GM18511 (cell line): ENCODE measurements around the gene DGKD.

Experiments used
- ATAC-seq: cut with Tn5 transposase; IDR thresholded peaks from one replicate; pipeline ENCODE4 v1.9.1; 2021; ENCODE audit warnings: mild to moderate bottlenecking, moderate library complexity; ENCODE audit not compliant: unreplicated experiment

DGKD gene

DNA sequence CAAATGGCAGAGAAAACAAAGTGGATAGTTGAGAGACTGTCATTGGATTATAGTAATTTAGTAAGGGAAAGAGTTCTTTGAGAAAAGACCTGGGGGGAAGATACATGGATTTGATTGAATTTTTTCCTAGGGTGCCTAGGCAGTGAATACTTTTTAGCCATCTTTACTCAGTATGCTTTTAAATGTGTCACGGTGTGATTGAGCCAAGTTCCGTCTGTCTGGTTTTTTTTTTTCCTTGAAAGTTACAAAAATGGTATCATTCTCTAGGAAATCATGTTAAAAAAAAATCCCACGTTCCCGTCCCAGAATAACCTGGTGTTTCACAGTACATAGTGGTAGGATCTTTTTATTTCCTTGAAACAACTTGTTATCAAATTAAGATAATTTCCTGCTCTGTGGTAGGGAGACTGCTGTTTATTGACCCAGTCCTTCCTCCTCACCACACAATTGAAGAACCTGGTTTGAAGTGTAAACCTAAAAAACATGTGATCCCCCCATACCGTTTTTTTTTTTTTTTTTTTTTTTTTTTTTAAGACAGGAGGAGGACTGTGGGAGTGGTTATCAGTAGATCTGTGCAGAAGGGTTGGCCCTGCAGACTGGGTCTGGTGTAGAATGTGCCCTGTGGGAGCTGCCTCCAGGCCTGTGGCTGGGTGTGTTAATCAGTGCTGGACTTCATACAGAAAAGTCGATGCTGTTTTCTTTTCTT, 55.1 kb downstream of the DGKD start:
- ATAC-seq: no peak

DNA sequence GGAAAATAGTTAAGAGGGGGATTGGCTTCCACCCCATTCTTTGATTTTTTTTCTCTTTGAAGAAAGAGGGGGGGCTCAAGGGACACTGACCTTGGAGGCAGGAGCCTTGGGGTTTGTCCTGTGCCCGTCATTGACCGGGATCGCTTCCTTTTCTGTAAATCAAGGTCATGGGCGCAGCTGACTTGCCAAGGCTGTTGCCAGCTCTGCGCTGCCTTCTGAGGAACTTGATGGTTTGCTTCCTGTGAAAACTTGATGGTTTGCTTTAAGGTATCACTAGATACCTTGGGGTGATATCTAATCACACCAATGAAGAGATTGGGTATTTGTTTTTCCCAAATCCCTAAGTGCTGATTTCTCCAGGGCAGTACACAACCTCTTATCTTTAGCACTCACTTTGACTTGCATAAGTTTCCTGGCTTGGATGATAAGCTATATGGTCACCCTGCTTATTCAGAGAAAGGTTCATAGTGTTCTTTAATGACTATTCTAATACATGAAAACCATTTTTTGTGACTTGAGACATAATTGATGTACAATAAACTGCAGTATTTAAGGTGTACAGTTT, 56.0 kb downstream of the DGKD start:
- ATAC-seq: no peak

DNA sequence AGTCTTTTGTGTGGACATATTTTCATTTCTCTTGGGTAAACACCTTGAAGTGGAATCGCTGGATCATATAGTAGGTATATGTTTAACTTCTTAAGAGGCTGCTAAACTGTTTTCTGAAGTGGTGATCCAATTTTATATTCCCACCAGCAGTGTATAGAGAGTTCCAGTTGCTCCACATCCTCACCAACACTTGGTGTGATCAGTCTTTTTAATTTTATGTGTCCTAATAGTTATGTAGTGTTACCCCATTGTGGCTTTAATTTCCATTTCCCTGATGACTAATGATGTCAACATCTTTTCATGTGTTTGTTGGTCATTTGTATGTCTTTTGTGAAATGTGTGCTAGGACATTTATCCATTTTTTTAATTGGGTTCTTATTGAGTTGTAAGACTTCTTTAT, 56.9 kb downstream of the DGKD start:
- no peak for ATAC-seq

DNA sequence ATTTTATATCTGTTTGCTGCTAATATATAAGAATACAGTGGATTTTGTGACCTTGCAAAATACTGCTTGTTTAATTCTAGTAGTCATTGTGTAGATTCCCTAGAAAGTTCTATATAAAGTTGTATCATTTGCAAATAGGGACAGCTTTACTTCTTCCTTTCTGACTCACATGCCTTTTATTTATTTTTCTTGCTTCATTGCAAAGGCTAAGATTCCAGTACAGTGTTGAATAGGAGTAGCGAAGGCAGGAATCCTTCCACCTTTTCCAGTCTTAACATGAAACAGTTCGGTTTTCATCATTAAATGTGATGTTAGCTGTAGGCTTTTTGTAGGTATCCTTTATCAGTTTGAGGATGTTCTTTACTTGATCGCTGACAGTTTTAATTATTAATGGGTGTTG, 58.1 kb downstream of the DGKD start:
- ATAC-seq: no peak

DNA sequence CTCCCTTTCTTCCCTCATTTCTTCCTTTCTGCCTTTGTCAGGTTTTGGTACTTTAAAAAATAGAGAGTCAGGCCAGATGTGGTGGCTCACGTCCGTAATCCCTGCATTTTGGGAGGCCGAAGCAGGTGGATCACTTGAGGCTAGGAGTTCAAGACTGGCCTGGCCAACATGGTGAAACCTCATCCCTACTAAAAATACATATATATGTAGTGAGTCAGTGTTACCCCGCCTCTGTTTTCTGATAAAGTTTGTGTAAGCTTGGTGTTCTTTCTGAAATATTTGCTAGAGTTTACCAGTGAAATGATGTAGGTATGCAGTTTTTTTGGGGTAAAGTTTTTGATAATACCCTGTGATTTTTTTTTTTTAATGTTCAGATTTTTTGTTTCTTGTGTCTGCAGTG, 58.8 kb downstream of the DGKD start:
- ATAC-seq: no peak

DNA sequence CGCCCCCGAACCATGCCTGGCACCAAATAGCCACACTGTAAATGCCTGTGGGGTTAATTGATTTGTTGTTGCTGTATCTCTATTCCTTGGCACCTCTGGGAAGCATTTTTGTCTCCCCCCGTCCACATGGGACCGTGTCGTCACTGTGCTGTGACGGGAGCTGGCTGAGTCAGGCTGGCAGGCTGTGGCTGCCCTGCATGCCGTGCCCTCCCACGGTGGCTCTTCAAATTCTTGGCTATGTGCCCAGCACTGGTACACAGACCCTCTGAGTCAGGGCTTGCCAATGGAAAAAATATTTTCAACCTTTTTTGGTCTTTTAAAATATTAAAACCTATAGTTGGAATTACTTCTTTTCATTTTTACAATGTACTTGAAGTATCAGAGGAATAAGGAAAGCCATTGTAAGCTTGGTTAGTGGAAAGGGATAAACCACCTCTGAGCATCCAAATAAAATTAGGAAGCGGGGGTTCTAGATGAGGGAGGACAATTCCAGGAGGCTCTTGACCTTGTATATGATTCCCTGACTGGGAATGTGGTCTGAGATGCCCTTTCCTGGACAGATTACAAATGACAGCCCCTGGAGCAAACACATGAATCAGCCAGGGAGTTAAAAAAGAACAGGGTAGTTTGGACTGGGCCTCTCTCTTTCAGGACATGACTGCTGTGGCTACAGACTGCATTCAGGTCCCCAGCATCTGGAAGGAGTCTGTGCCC, 59.4 kb downstream of the DGKD start:
- no peak for ATAC-seq

DNA sequence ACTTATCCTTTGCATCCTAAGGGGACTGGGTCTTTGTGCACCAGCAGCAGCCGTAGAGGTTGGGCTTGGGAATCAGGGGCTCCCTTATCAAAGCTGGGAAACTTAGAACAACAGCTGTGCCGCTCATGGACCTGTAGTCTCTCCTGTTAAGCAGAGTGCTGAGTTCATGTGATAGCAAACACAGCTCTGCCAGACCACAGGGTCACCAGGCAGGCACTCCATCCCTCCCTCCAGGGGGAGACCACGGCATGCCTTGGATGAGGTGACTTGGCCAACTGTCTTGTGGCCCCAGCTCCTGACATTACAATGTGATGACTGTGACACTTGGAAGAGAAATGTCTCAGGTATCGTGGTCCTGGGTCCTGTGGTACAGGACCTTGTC, 60.0 kb downstream of the DGKD start:
- no peak for ATAC-seq

DNA sequence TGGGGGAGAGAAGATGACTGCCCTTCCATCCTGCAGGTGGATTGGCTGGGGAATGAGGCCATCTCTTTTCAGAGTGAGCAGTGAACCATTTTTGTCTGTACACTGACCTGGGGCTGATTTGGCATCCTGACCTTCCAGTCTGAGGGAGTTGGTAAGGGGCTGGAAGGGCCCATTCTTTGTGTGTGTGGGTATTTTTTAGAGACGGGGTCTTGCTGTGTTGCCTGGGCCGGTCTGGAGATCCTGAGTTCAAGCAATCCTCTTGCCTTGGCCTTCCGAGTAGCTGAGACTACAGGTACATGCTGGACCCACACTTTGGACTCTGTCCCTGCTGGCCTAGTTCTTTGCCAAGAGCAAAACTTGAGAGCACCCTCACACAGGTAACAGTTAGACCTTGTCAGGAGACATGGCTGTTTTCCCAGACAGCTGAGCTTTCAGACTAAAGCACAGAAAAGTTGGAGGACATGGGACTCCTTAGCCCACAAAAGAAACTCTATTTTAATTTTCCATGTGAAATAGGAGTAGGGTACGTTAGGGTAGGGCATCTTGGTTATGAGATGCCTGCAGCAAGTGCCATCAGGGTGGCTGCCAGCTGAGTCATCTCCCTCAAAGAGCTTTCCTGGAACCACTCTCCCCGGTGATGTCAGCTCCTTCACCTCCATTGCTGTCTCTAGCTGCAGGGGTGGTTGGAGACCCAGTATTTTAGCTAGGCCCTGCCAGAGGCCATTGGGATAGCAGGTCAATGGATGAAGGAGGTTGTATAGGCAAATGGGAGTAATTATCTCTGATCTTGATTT, 60.7 kb downstream of the DGKD start:
- no peak for ATAC-seq

DNA sequence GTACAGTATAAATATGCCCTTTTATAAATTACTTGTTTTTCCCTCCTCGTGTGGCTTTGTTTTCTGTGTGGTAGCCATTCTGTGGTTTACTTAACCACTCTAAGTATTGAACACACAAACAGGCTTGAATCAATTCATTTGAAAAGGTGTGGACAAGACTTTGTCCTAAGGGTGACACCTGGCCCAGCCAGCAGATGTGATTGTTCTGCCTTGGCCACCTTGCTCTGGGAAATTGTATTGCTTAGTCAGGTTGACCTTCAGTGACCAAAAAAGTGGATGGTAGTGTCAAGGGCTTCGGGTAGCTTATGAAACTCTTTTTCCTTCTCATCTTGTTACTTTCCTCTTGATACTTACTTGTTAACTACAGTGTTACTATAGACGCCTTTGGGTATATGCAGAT, 61.9 kb downstream of the DGKD start:
- no peak for ATAC-seq

DNA sequence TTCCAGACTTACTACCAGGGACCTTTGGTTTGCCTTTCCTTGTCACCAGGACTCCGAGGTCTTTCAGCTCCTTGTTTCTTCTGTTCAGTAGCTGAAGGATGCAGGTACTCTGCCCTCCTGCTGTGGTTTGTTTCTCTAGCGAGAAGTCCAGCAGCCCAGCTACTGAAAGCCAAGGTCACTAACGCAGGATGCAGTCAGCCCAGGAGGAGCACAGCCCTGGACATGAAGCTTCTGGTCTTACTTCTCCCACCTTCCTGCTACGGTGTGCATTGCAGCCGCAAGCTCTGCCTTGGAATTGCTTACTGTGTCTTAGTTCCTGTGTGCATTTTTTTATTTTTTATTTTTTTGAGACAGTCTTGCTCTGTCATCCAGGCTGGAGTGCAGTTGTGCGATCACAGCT, 62.4 kb downstream of the DGKD start:
- no peak for ATAC-seq

DNA sequence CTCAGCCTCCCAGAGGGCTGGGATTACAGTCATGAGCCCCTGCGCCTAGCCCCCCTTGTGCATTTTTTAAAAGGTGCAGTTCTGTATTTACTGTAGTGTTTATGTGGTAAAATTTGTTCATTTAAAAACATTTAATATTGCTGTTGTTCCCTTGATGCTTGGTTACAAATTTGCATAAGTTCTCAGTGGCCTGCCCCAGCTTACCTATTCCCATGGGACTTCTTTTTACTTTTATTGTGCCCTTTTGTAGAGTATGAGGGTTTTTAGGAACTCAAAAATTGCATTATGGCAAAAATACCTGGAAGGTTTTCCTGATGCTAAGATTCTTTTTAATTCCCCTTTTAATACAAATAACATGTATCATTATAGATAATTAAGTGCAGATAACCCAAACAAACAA, 63.0 kb downstream of the DGKD start:
- no peak for ATAC-seq

DNA sequence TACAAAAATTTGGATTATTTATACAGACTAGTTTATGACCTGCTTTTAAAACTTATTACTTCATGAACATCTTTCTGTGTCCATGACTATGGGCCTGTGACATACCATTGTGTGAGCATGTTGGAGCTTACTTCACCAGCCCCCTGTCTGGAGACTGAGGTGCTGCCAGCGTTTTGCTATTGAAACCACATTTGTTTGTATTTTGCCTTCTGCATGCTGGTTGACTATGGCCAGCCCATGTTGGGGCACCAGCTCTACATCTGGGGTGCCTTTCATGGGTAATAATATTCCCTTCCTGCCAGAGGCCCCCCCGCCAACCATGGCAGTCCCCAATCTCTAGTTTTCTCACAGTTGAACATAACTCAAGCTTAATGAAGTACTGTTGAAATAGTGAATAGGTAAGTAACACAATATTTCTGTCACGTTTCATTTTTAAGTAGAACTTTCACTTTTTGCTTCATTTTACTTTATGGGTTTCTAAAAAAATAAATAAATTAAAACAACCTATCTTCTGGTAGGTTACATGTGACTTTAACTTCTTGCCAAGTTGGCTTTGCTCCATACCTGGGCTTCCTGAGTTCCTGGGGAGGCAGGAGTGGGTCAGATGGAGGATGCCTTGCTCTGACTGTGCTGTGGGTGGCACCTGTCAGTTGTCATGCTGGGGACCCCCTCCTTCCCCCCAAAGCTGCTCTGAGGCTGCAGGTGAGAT, 63.9 kb downstream of the DGKD start:
- no peak for ATAC-seq

DNA sequence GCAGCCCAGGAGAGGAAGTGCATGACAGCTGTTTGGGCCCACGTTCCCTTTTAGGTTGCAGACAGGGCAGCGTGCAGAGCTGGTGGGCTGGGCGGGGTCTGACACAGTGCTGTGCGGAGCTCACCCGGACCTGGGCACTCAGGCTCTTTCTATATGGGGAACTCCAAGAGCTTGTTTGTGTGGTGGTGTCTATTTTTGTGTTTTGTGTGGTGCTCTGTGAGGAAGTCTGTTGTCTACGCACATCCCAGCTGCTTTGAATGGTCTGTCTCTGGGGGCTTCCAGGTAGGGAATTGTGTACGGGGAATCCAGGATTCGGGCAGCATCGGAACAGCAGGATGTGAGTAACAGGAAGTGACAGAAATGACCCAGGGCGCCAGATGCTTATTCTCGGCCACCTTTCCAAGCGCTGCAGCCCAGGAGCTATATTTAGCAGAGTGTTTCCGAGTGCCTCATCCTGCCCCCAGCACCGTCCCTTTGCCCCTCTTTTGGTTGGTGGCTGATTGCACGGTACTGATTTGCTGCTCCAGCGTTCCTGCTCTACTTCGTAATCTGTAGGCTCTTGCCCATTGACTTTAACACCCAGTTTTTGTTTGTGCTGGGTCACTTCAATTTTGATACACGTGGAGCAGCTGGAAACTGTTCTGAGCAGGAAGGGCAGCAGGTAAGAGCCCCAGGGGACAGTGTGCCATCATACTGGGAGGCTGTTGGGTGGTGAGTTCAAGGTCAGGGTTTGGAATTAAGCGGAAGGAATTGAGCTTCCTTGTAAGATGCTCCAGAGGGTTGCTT, 64.7 kb downstream of the DGKD start:
- peak; percentile 64 for ATAC-seq

DNA sequence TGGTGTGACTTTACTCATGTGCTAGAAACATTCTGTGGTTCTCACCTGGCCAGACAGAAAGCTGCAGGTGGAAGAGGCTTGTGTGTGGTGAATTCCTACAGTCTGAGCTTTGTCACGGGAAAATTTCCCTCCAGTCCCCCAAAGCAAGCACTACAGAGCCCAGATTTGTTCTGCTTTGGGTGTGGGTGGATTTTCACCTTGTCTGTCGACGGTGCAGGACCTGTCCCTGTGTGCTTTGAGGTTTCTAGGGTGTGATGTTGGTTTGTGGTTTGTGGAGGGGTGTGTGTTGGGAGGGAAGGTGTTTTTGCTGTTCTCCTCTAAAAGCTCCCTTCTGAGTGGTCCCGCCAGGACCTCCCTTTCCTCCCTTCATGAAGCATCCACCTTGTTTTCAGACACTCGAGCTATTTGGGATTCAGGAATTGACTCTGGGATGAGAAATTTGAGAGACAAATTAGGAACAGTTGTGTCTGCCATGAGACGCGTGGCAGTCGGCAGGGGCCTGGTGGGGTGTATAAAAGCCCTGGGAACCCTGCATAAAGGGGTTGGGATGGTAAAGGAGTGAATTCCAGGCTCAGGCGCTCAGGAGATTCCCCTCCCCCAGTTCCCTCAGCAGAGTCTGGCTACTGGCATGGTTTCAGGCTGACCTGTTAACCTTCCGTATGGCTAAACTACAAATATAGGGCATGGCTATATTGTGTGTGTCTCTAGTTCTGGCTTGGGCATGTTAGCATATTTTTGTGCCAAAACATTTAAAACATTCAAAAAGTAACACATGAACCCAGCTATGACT, 65.5 kb downstream of the DGKD start:
- ATAC-seq: no peak

DNA sequence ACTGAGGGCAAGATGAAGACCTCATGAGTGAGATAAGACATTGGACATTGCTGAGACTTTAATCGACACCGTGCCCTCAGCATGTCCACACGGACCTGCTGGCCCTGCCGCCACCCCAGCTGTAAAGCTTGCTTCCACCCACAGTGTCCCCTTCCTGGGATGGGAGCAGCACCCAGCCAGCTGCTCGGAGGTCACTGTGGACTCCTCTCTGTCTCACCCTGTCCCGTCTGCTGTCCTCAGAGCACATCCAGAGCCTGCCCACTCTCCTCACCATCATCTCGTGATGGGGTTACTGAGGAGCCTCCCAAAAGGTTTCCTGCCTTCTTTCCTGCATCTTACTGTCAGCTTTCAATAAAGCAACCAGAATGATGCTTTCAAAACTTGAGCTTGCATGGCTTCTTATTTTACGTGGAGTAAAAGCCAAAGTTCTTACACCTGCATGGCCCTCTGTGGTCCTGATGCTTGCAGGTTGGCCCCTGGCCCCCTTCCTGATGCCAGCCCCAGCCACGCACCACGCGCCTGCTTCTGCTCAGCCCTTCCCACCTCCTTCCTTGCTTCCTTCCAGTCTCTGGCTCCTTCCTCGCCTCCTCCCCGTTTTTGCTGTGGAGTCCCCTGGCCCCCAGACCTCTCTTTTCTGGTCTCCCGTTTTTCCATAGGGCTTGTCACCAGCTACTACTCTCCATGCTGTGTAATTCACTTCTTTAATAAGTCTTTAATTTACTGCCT, 67.0 kb downstream of the DGKD start:
- no peak for ATAC-seq

DNA sequence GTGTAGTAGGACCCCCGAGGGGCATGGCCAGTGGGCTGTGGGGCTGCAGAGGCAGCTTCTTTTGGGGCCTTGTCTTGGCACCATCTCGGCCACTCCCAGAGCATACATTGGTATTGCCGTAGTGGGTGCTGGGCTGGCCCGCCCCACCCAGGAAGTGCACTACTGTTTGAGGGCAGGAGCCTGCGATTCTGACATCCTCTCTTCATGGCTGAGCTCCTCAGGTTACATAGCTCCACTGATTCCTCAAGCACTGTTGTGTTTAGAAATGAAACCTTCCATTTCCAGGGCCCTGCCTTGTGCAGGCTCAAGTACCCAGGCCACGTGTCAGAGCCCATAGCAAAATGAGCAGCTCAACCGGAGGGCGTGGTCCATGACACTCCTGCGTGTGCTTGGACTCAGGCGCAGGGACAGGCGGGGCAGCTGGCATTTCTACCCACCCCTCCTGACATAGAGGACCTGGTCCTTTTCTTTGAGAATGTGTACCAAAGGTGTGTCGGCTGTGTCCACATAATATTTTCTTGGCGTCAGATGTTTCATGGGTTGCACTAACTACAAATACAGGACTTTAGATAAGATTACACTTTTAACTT, 67.9 kb downstream of the DGKD start:
- ATAC-seq: peak; percentile 66

DNA sequence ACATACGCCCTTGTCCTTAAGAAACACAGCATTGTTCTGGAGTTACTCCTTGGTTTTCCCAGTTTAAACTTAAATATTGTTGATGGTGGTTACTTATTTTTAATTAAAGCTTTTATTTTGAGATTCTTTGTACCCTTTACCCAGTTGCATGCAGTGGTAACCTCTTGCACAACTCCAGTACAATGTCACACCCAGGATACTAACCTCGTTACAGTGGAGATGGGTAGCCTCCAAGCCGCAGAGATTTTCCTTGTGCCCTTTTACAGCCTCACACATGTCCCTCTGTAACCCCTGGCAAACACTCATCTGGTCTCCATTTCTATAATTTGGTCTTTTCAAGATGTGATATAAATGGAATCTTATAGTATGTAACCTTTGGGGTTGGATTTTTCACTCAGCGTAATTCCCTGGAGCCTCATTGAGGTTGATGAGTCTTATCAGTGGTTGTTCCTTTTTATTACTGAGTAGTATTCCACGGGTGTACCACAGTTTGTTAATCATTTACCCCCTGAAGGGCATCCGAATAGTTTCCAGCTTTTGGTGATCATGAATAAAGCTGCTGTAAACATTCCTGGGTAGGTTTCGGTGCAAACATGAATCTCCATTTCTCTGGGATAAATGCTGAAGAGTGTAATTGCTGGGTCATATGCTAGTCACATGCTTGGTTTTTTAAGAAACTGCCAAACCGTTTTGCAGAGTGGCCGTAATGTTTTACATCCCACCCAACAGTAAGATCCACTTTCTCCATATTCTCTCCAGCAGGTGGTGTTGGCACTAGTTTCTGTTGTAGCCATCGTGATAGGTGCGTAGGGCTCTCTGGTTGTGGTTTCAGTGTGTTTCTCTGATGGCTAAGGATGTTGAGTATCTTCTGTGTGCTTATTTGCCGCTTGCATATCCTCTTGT, 68.6 kb downstream of the DGKD start:
- ATAC-seq: no peak

DNA sequence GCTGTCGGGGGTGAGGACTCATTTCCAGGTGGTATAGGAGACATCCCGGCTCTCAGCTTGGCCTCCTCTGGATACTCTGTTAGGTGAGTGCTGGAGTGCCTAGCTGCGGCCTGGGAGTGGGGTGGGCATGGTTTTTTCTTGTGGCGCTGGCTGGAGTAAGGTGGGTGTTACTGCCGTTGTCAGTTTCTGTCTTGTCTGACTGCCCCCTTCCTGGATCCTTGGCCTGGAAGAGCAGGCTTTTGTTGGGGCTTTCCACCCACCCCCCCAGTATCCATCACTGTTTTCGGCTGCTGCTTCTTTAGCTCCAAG, 69.2 kb downstream of the DGKD start:
- ATAC-seq: no peak
